Activated T-cell treated with anti-CD3 and anti-CD28 coated beads, Interleukin-2, amount 50 U/mL, for 48 hours (primary cell): Measurements from ENCODE around the gene TMCO2.
"Not testable (repeated sequence)": the region's sequence is repeated elsewhere in the genome, so short reads cannot be mapped to it uniquely, and the experiment has no call there.

ENCODE experiments used
- DNase-seq, 2 experiments: peaks; one replicate each; pipeline ENCODE4 v3.0.0-alpha.2; 2020

Gene TMCO2

GRCh38 chr1:40247655-40248054 is at the start of gene TMCO2:
Gene TMCO2, plus strand, starts transcription at chr1:40247937. Its CDS starts 57 bp downstream, at chr1:40247994.
- DNase-seq = no peak

GRCh38 chr1:40199126-40199525 is 48.6 kb upstream of the TMCO2 start:
- DNase-seq = no peak

- no peak for DNase-seq
These were observed 42.9 kb upstream of the TMCO2 start for GRCh38 chr1:40204856-40205255.

GRCh38 chr1:40210511-40211204 is 37.1 kb upstream of the TMCO2 start:
- no peak for DNase-seq

- no peak for DNase-seq
These were observed 29.4 kb upstream of the TMCO2 start for GRCh38 chr1:40218333-40218732.

- DNase-seq = not testable (repeated sequence)
These were observed 26.2 kb upstream of the TMCO2 start for GRCh38 chr1:40221471-40221905.

- DNase-seq = no peak
These were observed 25.6 kb upstream of the TMCO2 start for GRCh38 chr1:40221977-40222772.

GRCh38 chr1:40224040-40224439 is 23.7 kb upstream of the TMCO2 start:
- peak in 1 of 2 experiments; percentile 27 for DNase-seq

GRCh38 chr1:40226192-40226591 is 21.5 kb upstream of the TMCO2 start:
- no peak for DNase-seq

- peak; percentile 62 to 69 for DNase-seq
These were observed 15.3 kb upstream of the TMCO2 start for GRCh38 chr1:40232444-40232843.

GRCh38 chr1:40239626-40240025 is 8.1 kb upstream of the TMCO2 start:
- no peak for DNase-seq

- DNase-seq = no peak
These were observed 7.3 kb upstream of the TMCO2 start for GRCh38 chr1:40240390-40240789.

GRCh38 chr1:40241362-40241761 is 6.4 kb upstream of the TMCO2 start:
- no peak for DNase-seq

- no peak for DNase-seq
These were observed 4.4 kb upstream of the TMCO2 start for GRCh38 chr1:40243351-40243750.

- DNase-seq = no peak
These were observed 3.5 kb upstream of the TMCO2 start for GRCh38 chr1:40244138-40244744.

GRCh38 chr1:40245686-40246085 is 2.1 kb upstream of the TMCO2 start:
- DNase-seq = no peak

- DNase-seq = no peak
These were observed 675 bp downstream of the TMCO2 start for GRCh38 chr1:40248412-40248811.

- DNase-seq = no peak
These were observed 3.7 kb downstream of the TMCO2 start for GRCh38 chr1:40251456-40251855.

GRCh38 chr1:40252601-40253000 is 4.9 kb downstream of the TMCO2 start:
- DNase-seq = no peak

GRCh38 chr1:40255231-40255630 is 7.5 kb downstream of the TMCO2 start:
- no peak for DNase-seq

- no peak for DNase-seq
These were observed 8.8 kb downstream of the TMCO2 start for GRCh38 chr1:40256401-40257084.

GRCh38 chr1:40257313-40257687 is 9.6 kb downstream of the TMCO2 start:
- no peak for DNase-seq
